Uterine smooth muscle cell (primary cell): ENCODE data around the gene ACTMAP. TPM values are rescaled to one million over a fixed set of nuclear protein-coding genes. Genes with fewer than 3 reads are reported as not detected.

Experiments used
- total RNA-seq: library from RNA; depleted of rRNA; stranded (reverse); fragments of >200 nt; gene quantifications from 2 replicates; pipeline ENCODE4 v1.2.3, GENCODE V29; 2014

Gene ACTMAP, protein sequence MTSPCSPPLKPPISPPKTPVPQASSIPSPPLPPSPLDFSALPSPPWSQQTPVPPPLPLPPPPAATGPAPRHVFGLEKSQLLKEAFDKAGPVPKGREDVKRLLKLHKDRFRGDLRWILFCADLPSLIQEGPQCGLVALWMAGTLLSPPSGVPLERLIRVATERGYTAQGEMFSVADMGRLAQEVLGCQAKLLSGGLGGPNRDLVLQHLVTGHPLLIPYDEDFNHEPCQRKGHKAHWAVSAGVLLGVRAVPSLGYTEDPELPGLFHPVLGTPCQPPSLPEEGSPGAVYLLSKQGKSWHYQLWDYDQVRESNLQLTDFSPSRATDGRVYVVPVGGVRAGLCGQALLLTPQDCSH
- 0.77 and 1.1 TPM in 2 replicates for total RNA-seq

DNA sequence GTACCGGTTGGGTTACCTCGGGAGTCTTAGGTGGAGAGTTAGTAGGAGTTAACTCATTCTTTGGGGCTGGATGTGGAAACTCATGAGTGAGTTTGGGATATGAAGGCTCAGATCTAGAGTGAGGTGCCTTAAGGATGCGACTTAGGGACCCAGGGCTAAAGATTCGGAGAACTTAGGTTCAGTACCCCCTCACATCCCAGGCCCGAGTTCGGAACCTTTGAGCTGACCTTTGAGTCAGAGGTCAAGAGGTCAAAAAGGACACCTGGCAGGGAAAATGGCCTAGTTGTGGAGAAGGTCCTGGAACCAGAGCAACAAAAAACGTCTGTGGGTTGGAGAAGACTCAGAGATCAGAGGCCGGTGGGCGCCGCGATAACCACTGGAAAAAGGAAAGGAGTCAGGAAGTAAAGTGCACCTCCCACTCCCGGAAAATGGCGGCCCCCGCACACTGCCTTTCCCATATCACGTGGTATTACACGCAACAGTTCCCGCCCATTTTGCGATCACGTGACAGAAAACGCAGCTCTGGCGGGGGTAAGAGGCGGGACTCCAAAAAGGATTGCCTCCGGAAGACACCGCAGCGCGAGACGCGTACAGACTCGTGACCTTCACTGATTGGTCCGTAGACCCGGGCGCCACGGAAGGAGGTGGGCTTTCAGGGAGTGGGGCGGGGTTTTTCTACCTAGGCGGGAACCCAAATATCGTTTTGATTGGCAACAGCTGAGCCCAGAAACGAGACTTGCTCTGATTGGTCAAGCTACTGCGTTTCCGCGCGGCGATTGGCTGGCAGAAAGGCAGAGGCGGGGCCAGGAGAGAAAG lies at the start of gene ACTMAP:
Gene ACTMAP, minus strand, starts transcription at position 420 of the 816 bp plus-strand sequence. CDS start 674 bp downstream, outside the sequence.

DNA sequence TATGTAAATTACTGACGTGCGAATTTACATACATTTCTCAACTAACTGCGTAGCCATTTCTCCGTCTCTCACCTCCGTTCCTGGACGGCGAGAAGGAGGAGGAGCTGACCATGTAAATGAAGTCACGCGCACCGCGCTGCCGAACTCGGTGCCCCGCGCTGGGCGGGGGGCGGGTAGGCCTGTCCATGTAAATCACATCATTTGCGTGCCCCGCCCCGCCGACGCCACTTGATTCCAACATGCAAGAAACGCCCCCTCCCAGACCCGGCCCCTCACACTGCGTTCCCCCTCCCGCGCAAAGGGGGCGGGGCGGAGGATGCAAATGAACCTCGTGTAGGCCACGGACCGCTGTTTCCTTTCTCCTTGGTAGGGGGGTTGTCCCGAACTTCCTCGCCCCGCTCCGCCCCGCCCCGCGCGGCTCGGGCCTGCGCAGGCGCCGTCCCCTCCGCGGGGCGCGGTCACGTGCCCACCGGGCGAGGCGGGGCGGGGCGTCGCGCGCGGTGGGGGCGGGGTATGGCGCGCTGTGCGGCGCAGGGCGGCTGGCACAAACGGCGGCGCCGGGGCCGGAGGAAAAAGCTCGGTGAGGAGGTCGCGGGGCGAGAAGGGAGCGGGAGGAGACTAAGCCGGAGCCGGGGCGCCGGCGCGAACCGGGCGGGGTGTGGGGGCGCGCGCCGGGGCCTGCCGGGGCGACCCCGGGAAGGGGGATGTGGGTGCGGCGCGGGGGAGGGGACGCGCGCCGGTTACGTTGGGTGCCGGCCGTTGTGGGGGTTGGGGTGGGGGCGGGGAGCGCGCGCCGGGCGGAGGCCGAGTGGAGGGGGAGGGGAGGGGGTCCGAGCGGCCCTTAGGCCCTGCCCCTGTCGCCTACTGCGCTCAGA lies 48.6 kb upstream of the ACTMAP start, which contains the start of gene EGLN2:
Gene EGLN2, plus strand, starts transcription at position 509 of the 875 bp plus-strand sequence. CDS start 1,382 bp downstream, outside the sequence.

DNA sequence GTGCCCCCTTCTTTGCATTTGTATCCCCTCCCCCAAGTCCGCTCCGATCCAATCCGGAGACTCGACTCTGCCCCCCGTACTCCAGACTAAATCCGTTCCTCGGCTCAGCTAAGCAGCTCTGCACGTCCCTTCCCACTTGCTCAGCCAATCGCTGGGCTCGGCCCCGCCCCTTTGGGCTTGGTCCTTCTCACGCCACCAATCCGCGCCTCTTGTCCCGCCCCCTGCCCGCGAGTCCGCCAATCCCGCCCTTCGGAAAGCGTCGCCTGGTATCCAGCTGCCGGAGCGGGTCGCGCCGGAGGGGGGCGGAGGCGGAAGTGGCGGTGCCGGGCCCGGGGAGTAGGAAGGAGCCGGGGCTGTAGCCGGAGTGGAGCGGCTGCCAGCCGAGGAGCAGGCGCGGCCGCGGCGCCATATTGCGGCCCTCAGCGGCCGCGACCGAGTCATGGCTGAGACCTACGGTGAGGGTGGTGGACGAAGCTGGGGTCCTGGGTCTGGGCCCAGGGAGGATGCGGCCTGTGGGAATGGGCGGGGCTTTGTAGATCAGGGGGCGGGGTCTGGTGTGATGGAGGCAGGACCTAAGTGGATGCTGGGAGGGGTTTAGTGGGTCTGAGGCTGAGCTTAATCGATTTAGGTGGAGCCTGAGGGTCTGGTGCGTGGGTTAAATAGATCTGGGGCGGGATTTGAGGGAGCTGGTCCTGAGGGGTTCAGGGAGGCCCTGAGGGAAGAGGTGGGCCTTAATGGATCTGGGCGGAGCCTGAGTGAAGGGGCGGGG lies 27.8 kb upstream of the ACTMAP start, which contains the start of gene RAB4B:
Gene RAB4B, plus strand, starts transcription at position 311 of the 769 bp plus-strand sequence. Its CDS starts 129 bp downstream, at position 440.

DNA sequence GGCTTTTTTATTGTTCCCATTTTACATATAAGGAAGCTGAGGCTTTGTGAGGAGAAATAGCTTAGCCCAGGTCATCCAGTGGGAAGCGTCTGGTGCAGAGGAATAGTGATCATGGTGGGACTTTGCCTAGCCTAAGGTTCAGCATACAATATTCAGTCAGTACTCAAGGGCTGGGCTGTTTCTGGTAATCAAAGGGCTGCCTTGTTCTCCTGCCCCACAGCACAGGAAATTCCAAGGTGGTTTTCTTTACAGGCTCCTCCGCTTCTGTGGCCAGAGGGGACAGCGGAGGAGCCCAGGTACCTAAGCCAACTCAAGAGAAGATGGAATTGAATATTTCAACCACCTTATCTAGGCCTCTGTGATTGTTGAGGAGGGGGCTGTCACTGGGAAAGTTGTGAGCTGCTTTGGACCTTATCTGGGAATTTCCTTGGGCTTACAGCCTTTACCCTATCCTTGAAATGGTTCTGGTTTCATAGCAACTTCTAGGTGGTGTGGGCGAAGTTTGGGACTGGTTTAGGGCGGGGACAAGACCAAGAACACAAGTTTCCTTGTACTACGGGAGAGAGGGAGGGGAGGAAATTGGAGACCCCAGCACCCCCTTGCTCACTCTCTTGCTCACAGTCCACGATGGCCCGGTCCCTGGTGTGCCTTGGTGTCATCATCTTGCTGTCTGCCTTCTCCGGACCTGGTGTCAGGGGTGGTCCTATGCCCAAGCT lies 24.8 kb upstream of the ACTMAP start, which contains the start of gene MIA:
Gene MIA, plus strand, starts transcription at position 606 of the 716 bp plus-strand sequence. Its CDS starts 22 bp downstream, at position 628.

DNA sequence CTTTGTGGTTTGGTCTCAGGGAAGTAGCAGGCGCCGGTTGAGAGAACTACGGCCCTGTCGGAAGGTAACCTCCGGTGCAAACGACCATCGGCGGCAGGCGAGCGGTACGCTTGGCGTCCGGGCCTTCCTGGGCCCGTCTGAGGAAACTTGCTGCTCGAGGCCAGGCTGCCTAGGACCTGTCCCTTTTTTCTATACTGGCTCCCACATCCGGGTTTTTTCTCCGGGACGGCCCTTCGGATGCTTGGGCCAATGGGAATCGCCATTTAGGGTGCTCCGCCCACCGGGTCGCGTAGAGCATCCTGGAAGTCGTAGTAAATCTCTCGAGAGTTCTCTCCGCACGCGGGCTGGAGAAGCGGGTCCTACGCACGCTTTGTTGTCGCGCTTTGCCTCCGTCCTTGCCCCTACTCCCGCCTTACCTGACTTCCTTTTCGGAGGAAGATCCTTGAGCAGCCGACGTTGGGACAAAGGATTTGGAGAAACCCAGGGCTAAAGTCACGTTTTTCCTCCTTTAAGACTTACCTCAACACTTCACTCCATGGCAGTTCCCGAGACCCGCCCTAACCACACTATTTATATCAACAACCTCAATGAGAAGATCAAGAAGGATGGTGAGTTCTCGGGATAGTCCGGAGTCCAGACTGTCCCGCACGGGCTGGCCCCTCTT lies 729 bp upstream of the ACTMAP start, which contains the start of gene SNRPA:
Gene SNRPA, plus strand, starts transcription at position 330 of the 664 bp plus-strand sequence. Its CDS starts 206 bp downstream, at position 536.

DNA sequence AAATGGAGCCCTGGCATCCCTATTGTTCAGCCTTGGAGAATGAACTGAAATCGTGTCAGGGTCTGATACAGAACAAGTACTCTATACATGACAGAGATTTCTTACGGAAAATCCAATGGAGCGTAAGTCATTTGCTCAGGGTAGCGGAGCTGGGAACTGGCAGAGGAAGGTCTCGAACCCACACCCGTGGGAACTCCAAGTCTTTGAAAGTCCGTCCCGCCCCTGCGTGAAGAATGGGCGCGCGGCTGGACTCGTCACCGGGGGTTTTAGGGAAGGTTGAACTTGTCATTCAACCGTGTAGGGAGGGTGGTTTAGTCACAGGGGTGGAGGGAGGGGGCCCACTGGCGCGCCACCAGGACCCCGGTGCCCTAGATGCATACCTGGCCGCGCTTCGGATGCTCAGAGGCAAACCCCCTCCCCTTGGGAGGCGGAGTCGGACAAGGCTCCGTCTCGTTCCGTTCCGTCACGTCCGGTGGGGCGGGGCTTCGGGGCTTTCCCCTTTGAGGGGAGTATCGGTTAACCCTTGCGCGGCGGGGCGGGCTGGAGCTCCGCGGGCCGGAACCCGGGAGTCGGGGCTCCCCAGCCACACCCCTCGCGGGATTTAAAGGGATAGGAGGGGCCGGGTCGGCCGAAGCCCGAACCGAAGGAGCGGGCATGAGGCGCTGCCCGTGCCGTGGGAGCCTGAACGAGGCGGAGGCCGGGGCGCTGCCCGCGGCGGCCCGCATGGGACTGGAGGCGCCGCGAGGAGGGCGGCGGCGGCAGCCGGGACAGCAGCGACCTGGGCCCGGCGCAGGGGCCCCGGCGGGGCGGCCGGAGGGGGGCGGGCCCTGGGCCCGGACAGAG lies 33.6 kb downstream of the ACTMAP start, which contains the start of the genes COQ8B and ITPKC:
Gene COQ8B, minus strand, starts transcription at position 405 of the 843 bp plus-strand sequence. CDS start 2,254 bp downstream, outside the sequence.
Gene ITPKC, plus strand, starts transcription at position 631 of the 843 bp plus-strand sequence. Its CDS starts 24 bp downstream, at position 655.

Other genes starting within 250 kb of the ACTMAP start
- 32.9 and 34.4 TPM in 2 replicates for gene SHKBP1, start 173.6 kb downstream of the ACTMAP start, total RNA-seq
- gene LTBP4, start 149.1 kb downstream of the ACTMAP start, total RNA-seq = 25.6 and 38.9 TPM in 2 replicates
- gene NUMBL, start 59.8 kb downstream of the ACTMAP start, total RNA-seq = 29.7 and 42.2 TPM in 2 replicates
- 31.9 and 32.4 TPM in 2 replicates for gene COQ8B, start 33.6 kb downstream of the ACTMAP start, total RNA-seq
- gene ITPKC, start 33.4 kb downstream of the ACTMAP start, total RNA-seq = 16.5 and 20.7 TPM in 2 replicates
- 36.0 and 39.5 TPM in 2 replicates for gene SNRPA, start 726 bp upstream of the ACTMAP start, total RNA-seq
- 0.22 and 0.62 TPM in 2 replicates for gene MIA, start 25.0 kb upstream of the ACTMAP start, total RNA-seq
- 9.7 and 13.2 TPM in 2 replicates for gene RAB4B, start 27.8 kb upstream of the ACTMAP start, total RNA-seq
- gene EGLN2, start 48.7 kb upstream of the ACTMAP start, total RNA-seq = 116 and 117 TPM in 2 replicates
- gene CYP2A6, start 100.0 kb upstream of the ACTMAP start, total RNA-seq = not detected in 2 replicates
- gene CYP2A7, start 131.8 kb upstream of the ACTMAP start, total RNA-seq = not detected in 2 replicates
- not detected in 2 replicates for gene CYP2B6, start 240.8 kb upstream of the ACTMAP start, total RNA-seq